Stimulated activated CD4-positive, alpha-beta T cell treated with anti-CD3 and anti-CD28 coated beads, TNF-alpha, amount 100 ng/mL, for 48 hours (primary cell): ENCODE results near the gene ZNF804A.
"Not testable (repeated sequence)": the region's sequence is repeated elsewhere in the genome, so short reads cannot be mapped to it uniquely, and the experiment has no call there.

ENCODE experiments used
- DNase-seq, 3 donors: peaks; one replicate each; pipeline ENCODE4 v3.0.0-alpha.2; 2020; ENCODE audit warnings: low read depth in 3 of 3

ZNF804A gene

DNA sequence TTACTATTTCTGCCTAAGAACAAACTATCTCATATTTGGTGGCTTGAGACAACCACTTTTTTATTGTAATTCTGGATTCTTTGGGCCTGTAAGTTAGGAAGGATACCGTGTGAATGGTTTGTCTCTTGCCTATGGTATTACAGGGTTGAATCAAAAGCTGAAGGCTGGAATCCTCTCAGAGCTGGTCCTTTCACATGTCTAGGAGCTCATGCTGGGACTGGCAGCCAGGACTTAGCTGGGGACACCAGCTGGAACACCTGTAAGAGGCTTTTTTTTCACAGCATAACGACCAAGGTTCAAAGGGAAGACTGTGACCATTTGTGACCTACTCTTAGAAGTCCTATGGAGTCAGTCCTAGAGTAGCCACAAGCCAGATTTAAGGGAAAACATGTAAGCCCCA is 226.3 kb downstream of the ZNF804A start:
- no peak for DNase-seq

DNA sequence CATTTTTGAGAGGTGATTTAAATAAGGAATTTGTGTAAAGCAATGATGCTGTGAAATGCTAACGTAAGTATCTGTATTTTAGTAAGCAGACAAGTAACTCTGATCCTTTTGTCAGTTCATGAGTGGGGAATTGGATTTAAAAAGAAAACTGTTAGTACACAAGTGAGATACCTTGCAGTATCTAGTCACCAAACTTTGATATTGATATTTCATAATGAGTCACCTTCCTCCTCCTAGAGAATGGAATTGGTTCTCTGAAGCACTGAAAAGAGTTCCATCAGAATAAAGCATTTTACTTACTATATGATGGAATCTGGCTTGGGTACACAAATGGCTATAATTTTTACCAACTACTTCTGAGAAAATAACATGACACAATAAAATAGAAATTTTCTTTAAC is 232.2 kb downstream of the ZNF804A start:
- no peak for DNase-seq

DNA sequence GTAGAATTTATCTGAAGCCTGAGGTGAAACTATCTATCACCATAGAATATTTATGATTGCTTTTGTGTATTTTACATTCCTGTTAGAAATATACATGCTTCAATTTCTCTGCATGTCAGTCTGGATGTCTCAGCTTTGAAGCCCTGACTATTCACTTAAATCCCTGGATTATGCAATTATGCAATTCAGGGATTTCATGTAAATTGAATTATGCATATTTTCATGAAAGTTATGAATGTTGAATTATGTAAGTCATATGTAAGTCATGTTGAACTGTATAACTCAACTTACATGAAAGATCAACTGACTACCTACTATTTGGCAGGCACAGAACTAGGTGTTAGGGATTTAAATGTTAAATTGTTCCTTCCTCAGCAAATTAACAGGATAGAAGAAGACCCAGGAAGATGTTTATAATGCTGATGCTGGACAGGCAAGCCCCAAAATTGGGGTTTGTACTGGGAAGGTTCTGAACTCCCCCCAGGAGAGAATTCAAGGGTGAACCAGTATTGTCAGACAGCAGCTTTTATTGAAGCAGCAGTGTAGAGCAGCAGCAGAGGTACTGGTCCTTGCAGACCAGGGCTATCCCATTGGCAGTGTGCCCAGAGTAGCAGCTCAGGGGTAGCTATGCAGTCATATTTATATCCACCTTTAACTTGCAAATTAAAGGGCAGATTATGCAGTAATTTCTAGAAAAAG is 236.5 kb downstream of the ZNF804A start:
- no peak for DNase-seq

DNA sequence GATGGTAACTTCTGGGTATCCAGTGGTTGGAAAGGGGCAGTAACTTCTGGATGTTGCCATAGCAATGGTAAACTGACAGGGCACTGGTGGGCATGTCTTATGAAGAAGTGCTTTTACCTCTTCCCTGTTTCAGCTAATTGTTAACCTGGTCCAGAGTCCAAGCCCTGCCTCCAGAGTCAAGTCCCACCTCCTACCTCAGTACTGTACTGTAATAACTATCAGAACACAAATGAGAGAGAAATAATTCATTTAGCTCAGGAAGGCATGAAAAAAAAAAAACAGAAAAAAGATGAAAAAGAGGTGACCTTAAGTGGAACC is 237.0 kb downstream of the ZNF804A start:
- no peak for DNase-seq

DNA sequence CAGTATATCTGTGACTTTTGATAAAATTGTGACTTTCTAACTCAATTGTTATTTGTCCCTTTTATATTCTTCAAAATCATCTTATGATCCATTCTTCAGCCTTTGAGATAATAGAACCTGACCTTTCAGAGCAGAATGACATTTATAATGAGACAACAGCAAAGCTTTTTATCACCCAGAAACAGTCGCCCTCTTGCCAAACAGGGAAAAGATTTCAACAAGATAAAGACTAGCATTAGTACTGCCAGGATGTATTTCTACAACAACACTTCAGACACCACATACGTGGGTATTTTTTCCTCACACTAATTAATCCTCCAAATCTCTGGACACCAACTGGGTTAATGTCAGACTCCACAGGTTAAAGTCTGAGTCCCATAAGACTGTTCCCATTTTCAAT is 249.0 kb downstream of the ZNF804A start:
- DNase-seq, result no peak

DNA sequence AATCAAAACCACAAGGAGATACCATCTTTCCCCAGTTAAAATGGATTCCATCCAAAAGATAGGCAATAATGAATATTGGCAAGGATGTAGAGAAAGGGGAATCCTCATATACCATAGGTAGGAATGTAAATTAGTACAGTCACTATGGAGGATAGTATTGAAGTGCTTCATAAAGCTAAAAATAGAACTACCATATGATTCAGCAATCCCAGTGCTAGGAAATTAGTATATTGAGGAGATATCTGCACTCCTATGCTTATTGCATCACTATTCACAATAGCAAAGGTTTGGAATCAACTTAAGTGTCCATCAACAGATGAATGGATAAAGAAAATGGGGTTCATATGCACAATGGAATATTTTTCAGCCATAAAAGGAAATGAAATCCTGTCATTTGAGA is 251.2 kb downstream of the ZNF804A start:
- no peak for DNase-seq

DNA sequence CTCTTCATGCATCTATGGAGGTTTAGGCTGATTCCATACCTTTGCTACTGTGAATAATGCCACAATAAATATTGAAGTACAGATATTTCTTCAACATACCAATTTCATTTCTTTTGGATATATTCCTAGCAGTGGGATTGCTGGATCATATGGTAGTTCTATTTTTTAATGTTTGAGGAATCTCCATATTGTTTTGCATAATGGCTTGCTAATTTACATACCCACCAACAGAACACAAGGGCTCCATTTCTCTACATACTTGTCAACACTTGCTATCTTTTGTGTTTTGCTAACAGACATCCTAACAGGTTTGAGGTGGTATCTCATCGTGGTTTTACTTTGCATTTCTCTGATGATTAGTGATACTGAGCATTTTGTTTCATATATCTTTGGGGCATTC is 253.2 kb downstream of the ZNF804A start:
- DNase-seq, result no peak

DNA sequence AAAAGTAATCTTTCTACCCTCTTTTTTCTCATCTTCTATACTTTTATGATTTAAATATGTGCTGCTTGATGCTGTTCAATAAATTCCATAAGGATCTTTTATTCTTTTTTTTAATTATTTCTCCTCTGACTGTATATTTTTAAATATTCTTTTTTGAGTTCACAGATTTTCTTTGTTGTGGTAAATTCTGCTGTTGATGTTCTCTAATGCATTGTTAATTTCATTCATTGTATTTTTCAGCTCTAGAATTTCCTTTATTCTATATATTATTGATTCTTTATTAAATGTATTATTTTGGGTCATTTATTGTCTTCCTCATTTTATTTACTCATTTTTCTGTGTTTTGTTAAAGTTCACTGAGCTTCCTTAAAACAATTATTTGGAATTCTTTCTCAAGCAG is 260.9 kb downstream of the ZNF804A start:
- no peak for DNase-seq

DNA sequence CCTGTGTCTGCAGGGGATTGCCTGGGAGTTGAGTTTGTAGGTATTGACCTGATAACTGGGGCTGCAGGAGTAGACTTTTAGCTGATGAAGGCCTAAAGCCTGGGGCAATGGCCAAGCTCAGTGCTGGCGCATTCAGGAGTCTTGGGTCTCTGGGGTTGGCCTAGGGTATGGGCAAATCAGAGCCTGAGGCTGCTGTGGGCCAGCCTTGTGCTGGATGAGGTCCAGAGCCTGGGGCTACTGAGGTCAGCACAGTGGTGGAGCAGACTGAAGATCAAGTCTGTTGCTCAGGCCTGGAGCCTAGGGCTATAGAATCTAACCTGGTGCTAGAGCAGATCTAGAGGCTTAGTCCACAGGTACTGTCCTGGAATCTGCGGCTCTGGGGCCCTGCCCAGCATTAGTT is 262.4 kb downstream of the ZNF804A start:
- no peak for DNase-seq

DNA sequence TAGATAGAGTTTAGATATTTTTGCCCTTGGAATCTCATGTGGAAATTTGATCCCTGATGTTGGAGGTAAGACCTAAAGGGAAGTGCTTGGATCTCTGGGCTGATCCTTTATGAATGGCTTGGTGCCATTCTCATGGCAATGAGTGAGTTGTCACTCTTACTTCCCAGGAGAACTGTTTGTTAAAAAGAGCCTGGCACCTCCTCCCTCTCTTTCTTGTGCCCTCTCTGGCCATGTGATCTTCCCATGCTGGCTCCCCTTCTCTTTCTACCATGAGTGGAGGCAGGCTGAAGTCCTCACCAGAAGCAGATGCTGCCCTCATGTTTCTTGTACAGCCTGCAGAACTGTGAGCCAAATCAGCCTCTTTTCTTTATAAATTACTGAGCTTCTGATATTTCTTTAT is 276.9 kb downstream of the ZNF804A start:
- DNase-seq, result no peak

DNA sequence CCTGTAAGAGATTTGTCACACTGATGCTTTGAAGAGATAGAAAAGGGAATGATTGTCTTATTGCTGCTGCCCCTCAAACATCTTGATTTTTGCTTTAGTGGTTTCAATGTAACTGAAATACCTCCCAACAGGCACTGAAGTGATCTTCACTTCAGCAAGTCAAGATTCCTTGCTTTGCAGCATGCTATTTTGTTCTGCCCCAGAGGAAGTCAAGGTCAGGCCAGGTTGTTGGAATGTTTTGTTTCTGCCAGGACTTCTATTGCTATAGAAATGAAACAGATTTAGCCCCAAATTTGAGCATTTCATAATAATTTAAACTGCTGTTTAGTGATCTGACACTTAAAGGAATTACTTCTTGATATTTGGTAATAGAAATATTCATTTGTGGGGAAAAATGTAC is 277.6 kb downstream of the ZNF804A start:
- DNase-seq, result no peak

DNA sequence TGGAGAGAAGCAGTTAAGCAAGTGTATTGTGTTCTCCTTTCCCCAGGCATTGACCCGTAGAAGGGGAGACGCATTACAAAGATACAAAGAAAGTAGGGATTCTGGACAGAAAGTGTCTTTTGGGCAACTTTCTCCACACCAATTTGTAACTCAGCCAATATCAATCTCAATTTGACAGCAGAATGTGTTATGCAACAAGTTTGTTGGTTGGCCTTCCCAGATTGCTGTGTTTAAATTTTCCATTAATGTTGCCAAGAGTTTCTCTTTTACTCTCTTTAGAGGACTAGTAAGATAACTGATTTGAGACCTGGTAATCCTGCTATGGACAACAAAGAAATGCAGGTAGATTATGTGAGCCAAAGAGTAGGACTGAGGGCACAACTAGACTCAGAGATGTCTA is 279.6 kb downstream of the ZNF804A start:
- no peak for DNase-seq

DNA sequence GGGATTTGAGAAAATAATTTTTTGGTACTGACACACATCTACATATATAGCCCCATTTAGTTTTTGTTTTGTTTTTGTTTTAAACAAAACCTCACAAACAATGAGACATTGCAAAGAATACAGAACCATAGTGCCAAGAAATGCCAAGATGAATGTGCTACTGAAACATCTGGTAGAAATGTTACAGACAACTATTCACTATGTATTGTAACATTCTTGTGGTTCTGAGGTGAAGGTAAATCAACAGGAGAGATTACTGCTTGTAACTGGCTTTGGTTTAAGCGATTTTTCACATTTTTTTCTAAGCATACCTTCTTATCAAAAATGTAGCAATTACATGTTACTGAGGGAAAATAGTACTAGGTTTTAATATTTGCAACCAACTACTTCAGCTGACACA is 281.3 kb downstream of the ZNF804A start:
- no peak for DNase-seq

DNA sequence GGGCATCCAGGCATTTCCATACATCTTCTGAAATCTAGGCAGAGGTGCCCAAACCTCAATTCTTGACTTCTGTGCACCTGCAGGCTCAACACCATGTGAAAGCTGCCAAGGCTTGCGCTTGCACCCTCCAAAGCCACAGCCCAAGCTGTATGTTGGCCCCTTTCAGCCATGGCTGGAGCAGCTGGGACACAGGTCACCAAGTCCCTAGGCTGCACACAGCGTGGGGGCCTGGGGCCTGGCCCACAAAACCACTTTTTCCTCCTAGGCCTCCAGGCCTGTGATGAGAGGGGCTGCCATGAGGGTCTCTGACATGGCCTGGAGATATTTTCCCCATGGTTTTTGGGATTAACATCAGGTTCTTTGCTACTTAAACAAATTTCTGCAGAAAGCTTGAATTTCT is 288.3 kb downstream of the ZNF804A start:
- DNase-seq, result not testable (repeated sequence)

DNA sequence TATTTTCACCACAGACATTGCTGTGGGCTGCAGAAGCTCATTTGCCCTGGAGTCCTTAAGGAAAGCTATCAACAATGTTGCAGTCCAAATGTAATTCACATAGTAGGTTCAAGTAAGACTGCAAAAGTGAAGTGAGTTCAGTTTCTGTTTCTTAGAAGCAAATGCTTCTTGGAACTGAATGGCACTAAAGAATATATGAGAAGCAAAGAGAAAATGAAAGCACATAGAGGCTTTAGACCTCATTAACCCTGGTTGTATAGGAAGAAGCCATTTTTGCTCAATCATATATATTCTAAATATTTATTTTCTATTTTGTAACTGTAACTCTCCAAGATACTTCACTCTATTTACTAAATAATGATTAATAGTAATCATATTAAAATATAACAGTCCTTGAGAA is 292.0 kb downstream of the ZNF804A start:
- DNase-seq, result no peak

DNA sequence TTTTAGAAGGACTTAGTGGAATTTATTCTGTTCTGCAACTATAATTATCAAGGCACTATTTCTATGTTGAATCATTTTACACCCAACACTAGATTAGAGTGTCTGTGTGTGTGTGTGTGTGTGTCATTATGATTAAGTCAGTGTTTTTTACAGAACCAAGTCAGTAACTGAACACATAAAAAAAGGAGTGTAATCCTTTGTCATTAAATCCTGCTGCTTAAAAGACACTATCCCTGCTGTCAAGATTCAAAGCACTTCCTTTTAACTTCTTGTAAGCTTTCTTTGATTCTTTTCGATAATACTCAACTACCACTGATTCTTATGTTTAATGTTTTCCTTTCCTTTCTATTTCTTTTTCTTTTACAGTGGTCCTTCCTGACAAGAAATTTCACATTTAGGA is 306.7 kb downstream of the ZNF804A start:
- no peak for DNase-seq

DNA sequence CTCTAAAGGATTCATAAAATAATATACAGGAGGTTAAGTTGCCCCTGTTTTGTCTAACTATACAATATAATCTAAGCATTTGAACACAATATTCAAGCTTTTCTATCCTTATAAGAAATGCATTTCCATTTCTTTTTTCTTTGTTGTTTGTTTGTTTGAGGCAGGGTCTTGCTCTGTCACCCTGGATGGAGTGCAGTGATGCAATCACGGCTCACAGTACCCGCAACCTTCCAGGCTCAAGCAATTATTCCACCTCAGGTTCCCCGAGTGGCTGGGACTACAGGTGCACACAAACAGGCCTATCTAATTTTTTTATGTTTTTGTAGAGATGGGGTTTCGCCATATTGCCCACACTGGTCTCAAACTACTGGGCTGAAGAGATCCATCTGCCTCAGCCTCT is 307.8 kb downstream of the ZNF804A start:
- DNase-seq, result no peak

DNA sequence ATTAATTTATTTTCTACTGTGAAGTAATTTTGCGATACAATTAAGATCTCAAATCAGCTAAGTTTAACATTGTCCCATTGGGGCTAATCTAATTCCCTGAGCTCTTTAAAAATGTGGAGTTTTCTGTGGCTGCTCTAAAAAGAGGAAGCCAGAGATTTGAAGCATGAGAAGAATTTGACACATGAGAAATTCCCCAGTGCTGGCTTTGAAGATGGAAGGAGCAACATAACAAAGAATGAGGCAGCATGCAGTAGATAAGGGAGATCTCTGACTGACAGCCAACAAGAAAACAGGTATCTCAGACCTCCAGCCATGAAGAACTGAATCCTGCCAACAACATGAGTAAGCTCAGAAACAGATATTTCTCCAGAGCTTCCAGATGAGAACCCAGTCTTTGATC is 308.4 kb downstream of the ZNF804A start:
- no peak for DNase-seq

DNA sequence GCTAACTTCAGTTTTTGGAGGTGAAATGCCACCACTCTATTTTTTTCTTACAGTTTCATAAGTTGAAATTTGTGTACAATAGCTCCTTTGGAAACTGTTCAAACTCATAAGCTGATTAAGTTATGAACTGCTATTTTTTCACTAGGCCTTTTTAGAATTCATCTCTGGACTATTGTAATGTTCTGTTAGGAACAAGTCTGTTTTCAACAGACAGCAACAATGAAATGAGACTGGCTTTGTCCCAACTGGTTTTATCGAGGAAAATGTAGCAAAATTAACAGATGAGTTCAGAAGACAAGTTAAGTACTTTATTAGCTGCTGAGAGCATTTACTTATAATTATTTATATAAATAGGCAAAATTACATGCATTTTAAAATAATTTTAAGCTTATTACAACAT is 310.6 kb downstream of the ZNF804A start:
- DNase-seq, result no peak

DNA sequence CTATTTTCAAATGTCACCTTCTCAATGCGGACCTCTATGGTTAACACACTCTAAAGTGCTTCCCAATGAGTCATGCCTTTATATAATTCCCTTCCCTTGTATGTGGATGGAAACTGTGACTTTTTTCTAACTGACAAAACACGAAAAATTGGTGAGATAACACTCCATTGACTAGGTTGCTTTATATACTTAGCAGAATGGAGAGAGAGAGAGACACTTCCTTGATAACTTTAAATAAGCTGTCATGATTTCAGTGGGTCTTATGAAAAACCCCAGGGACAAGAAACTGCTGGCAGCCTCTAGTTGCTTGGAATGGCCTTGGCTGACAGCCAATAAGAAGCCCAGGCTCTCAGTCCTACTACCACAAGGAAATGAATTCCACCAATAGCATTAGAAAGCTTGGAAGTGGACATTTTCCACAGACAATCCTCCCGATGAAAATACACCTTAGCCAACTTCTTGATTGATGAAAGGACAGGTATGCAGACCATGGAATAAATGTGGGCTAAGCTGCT is 322.2 kb downstream of the ZNF804A start:
- DNase-seq, result no peak

DNA sequence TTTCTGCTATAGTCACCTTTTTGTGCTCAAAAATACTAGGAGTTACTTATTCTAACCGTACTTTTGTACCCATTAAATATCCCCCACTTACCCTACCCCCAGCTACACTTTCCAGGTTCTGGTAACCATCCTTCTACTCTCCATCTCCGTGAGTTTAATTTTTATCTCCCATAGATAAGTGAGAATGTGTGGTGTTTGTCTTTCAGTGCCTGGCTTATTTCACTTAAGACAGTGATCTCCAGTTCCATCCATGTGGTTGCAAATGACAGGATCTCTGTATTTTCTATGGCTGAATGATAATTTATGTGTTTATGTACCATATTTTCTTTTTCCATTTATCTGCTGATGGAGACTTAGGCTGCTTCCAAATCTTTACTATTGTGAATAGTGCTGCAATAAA is 323.3 kb downstream of the ZNF804A start:
- DNase-seq, result no peak

DNA sequence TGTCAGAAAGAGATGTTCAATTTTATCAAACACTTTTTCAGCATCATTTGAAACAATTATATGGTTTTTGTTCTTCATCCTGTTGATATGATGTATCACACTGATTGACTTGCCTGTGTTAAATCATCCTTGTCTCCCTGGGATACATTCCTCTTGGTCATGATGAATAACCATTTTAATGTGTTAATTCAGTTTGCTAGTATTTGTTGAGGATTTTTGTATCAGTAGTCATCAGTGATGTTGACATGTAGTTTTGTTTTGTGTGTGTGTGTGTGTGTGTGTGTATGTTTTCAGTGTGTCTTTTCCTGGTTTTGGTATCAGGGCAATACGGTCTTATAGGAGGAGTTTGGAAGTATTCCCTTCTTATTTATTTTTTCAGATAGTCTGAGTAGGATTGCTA is 325.4 kb downstream of the ZNF804A start:
- no peak for DNase-seq

DNA sequence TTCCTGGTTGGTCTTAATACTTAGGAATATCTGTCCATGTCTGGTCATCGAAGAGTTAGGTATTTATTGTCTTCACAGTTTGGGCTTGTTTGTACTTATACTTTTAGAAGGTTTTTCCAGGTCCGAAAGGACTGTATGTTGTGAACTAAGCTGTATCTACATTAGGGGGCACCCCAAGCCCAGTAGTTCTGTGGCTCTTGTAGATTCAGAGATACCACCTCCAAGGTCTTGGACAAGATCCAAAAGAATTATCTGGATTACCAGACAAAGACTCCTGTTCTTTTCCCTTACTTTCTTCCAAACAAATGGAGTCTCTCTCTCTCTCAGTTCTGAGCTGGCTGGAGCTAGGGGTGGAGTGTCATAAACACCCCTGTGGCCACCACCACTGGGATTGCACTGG is 328.7 kb downstream of the ZNF804A start:
- no peak for DNase-seq

DNA sequence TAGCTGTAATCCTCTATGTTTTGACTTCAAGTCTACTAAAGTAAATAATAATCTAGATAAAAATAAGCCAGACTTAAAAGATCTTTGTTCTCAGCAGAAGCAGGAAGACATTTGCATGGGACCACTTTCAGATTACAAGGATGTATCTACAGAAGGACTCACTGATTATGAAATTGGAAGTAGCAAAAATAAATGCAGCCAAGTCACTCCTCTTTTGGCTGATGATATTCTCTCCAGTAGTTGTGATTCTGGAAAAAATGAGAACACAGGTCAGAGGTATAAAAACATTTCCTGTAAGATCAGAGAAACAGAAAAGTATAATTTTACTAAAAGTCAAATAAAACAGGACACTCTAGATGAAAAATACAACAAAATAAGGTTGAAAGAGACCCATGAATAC is 338.4 kb downstream of the ZNF804A start:
- DNase-seq, result no peak
